H1 (cell line): Measurements from ENCODE around the gene GIPC2. TPM values are rescaled to one million over a fixed set of nuclear protein-coding genes. Genes with fewer than 3 reads are reported as not detected.

Experiments used
- CTCF ChIA-PET: fragments of 300-600 bp; sonication (Branson Sonifier 250); formaldehyde crosslinking; loops from one replicate; lab custom pipeline; 2021; ENCODE audit not compliant: partially characterized antibody; lab: Charles Lee
- POLR2A ChIA-PET: fragments of 300-600 bp; sonication (Branson Sonifier 250); formaldehyde crosslinking; loops from one replicate; lab custom pipeline; 2021; ENCODE audit warnings: inconsistent platforms; ENCODE audit not compliant: partially characterized antibody; lab: Charles Lee
- DNase-seq, 2 experiments: peaks; one replicate each; pipeline versions ENCODE4 v3.0.0 to v3.0.0-alpha.2; 2010 to 2022; ENCODE audit warnings: low spot score in 2 of 2, low read depth in 1 of 2, mixed read lengths in 1 of 2
- FAIRE-seq: peaks from 2 replicates; lab custom pipeline; 2011; peaks lifted over from hg19 to GRCh38; lab: Jason Lieb, UNC
- H2AFZ ChIP-seq: 2 replicates; pipeline ENCODE4 v1.8.1; 2012; ENCODE audit warnings: low read length, inconsistent platforms
- H2AK5ac ChIP-seq: 2 replicates; pipeline ENCODE4 v1.6.1; 2013; ENCODE audit warnings: low read depth, low read length
- H2BK120ac ChIP-seq: replicated peaks from 2 replicates; pipeline ENCODE3; 2013; ENCODE audit warnings: low read depth, low read length, inconsistent platforms
- H2BK12ac ChIP-seq: 2 replicates; pipeline ENCODE4 v1.6.1; 2013; ENCODE audit warnings: low read depth, low read length
- H2BK15ac ChIP-seq: 2 replicates; pipeline ENCODE4 v1.6.1; 2013; ENCODE audit warnings: low read length
- H2BK20ac ChIP-seq: 2 replicates; pipeline ENCODE4 v1.6.1; 2013; ENCODE audit warnings: low read length
- H2BK5ac ChIP-seq: 2 replicates; pipeline ENCODE4 v1.6.1; 2013; ENCODE audit warnings: low read depth, low read length
- H3K14ac ChIP-seq: 2 replicates; pipeline ENCODE4 v1.6.1; 2013; ENCODE audit warnings: inconsistent platforms; ENCODE audit not compliant: insufficient read length
- H3K18ac ChIP-seq: 2 replicates; pipeline ENCODE4 v1.6.1; 2013; ENCODE audit warnings: low read length; ENCODE audit errors: extremely low read depth
- H3K23ac ChIP-seq: 2 replicates; pipeline ENCODE4 v1.6.1; 2013; ENCODE audit warnings: inconsistent platforms; ENCODE audit not compliant: insufficient read length
- H3K23me2 ChIP-seq: 2 replicates; pipeline ENCODE4 v1.6.1; 2013; ENCODE audit warnings: low read depth, low read length
- H3K27ac ChIP-seq: 2 replicates; pipeline ENCODE4 v1.6.1; 2011; ENCODE audit warnings: low read depth, low read length, inconsistent platforms
- H3K27me3 ChIP-seq, 4 experiments: replicated peaks in 1 of 4; 1 replicate in 1 of 4; 2 replicates in 3 of 4; pipeline versions ENCODE4 v1.6.1 to v1.8.1; 2011 to 2013; ENCODE audit warnings: low read length in 3 of 4, mild to moderate bottlenecking in 3 of 4, inconsistent platforms in 2 of 4, mixed read lengths in 2 of 4, moderate library complexity in 1 of 4; ENCODE audit not compliant: control insufficient read depth in 3 of 4, insufficient read depth in 3 of 4; ENCODE audit errors: extremely low read depth in 1 of 4
- H3K36me3 ChIP-seq, 4 experiments: 2 replicates each; pipeline versions ENCODE4 v1.6.1 to v1.8.1; 2011 to 2013; ENCODE audit warnings: mild to moderate bottlenecking in 4 of 4, low read length in 3 of 4, moderate library complexity in 2 of 4, control low read depth in 1 of 4, inconsistent platforms in 1 of 4; ENCODE audit not compliant: insufficient read depth in 4 of 4, control insufficient read depth in 2 of 4
- H3K4ac ChIP-seq: replicated peaks from 2 replicates; pipeline ENCODE3; 2013; ENCODE audit warnings: low read length, low read depth, mixed read lengths, inconsistent platforms; ENCODE audit not compliant: insufficient read length
- H3K4me1 ChIP-seq, 4 experiments: replicated peaks in 1 of 4; 1 replicate in 1 of 4; 2 replicates in 3 of 4; pipeline versions ENCODE4 v1.6.1 to v1.8.1; 2011 to 2013; ENCODE audit warnings: low read length in 3 of 4, inconsistent platforms in 2 of 4, mixed read lengths in 1 of 4; ENCODE audit not compliant: insufficient read depth in 4 of 4, control insufficient read depth in 3 of 4
- H3K4me2 ChIP-seq, 2 experiments: 2 replicates each; pipeline versions ENCODE4 v1.6.1 to v1.8.1; 2011 to 2013; ENCODE audit warnings: low read depth in 2 of 2, low read length in 2 of 2, control low read depth in 1 of 2, inconsistent platforms in 1 of 2, mild to moderate bottlenecking in 1 of 2; ENCODE audit not compliant: insufficient read depth in 1 of 2
- H3K4me3 ChIP-seq, 4 experiments: fragments of 200-600, 300-600 bp in 1 of 4; sonication (generic), shearing (Covaris generic), sonication (Bioruptor Twin) in 1 of 4; 2 replicates each; pipeline versions ENCODE4 v1.5.1 to v1.8.1; 2011 to 2016; ENCODE audit warnings: low read length in 4 of 4, low read depth in 3 of 4, control low read depth in 2 of 4, inconsistent platforms in 2 of 4, mild to moderate bottlenecking in 2 of 4, mixed read lengths in 1 of 4, moderate library complexity in 1 of 4; ENCODE audit not compliant: insufficient read depth in 2 of 4; ENCODE audit errors: extremely low read depth in 1 of 4
- H3K56ac ChIP-seq: replicated peaks from 2 replicates; pipeline ENCODE3; 2013; ENCODE audit warnings: low read depth, mild to moderate bottlenecking, mixed read lengths, low read length, inconsistent platforms; ENCODE audit not compliant: insufficient read length
- H3K79me1 ChIP-seq: 2 replicates; pipeline ENCODE4 v1.6.1; 2013; ENCODE audit warnings: low read depth, low read length, control low read depth
- H3K79me2 ChIP-seq, 2 experiments: 2 replicates each; pipeline versions ENCODE4 v1.6.1 to v1.8.1; 2012 to 2013; ENCODE audit warnings: low read length in 2 of 2, mild to moderate bottlenecking in 2 of 2, inconsistent platforms in 1 of 2; ENCODE audit not compliant: insufficient read depth in 2 of 2, control insufficient read depth in 1 of 2
- H3K9ac ChIP-seq, 4 experiments: replicated peaks in 1 of 4; 1 replicate in 1 of 4; 2 replicates in 3 of 4; pipeline versions ENCODE4 v1.6.1 to v1.8.1; 2011 to 2013; ENCODE audit warnings: low read depth in 3 of 4, low read length in 3 of 4, control low read depth in 2 of 4, mild to moderate bottlenecking in 2 of 4, moderate library complexity in 2 of 4, inconsistent platforms in 1 of 4; ENCODE audit errors: extremely low read depth in 1 of 4
- H3K9me3 ChIP-seq, 2 experiments: 2 replicates each; pipeline versions ENCODE4 v1.6.1 to v1.8.1; 2012 to 2013; ENCODE audit warnings: mild to moderate bottlenecking in 2 of 2, moderate library complexity in 2 of 2, control low read depth in 1 of 2, inconsistent platforms in 1 of 2, low read depth in 1 of 2, low read length in 1 of 2, mixed read lengths in 1 of 2; ENCODE audit not compliant: insufficient read depth in 2 of 2
- H4K20me1 ChIP-seq, 2 experiments: replicated peaks in 1 of 2; 2 replicates each; pipeline versions ENCODE3 to v1.8.1; 2011 to 2013; ENCODE audit warnings: inconsistent platforms in 2 of 2, low read length in 2 of 2, mild to moderate bottlenecking in 1 of 2; ENCODE audit not compliant: insufficient read depth in 2 of 2, control insufficient read depth in 1 of 2
- H4K5ac ChIP-seq: 2 replicates; pipeline ENCODE4 v1.6.1; 2013; ENCODE audit warnings: low read length, low read depth, mixed read lengths, inconsistent platforms; ENCODE audit not compliant: insufficient read length
- H4K8ac ChIP-seq: 2 replicates; pipeline ENCODE4 v1.8.0; 2013; ENCODE audit warnings: mild to moderate bottlenecking, moderate library complexity, low read length, inconsistent platforms; ENCODE audit not compliant: insufficient read depth; ENCODE audit errors: extremely low read depth
- H4K91ac ChIP-seq: replicated peaks from 2 replicates; pipeline ENCODE3; 2013; ENCODE audit warnings: low read length, mixed read lengths, inconsistent platforms; ENCODE audit not compliant: insufficient read length
- ASH2L ChIP-seq: fragments of 200-600, 300-600 bp; sonication (generic); IDR thresholded peaks from one replicate; pipeline ENCODE4 v1.7.1; 2017; ENCODE audit warnings: low read length
- CHD1 ChIP-seq: IDR thresholded peaks from 2 replicates; pipeline ENCODE4 v1.6.1; 2012; ENCODE audit warnings: low read depth, low read length, improper control_type of control experiment
- CHD2 ChIP-seq: IDR thresholded peaks from 2 replicates; pipeline ENCODE4 v1.6.1; 2012; ENCODE audit warnings: low read length, improper control_type of control experiment
- CREB1 ChIP-seq: IDR thresholded peaks from 2 replicates; pipeline ENCODE4 v1.6.1; 2012; ENCODE audit warnings: inconsistent platforms
- EGR1 ChIP-seq: IDR thresholded peaks from 2 replicates; pipeline ENCODE4 v1.6.1; 2011; ENCODE audit warnings: low read depth, low read length, borderline replicate concordance
- EP300 ChIP-seq, 2 experiments: IDR thresholded peaks; 1 replicate in 1 of 2; 2 replicates in 1 of 2; pipeline ENCODE4 v1.6.1; 2011 to 2012; ENCODE audit warnings: low read depth in 2 of 2, low read length in 2 of 2, mild to moderate bottlenecking in 2 of 2, borderline replicate concordance in 1 of 2, inconsistent platforms in 1 of 2, moderate library complexity in 1 of 2
- EZH2 ChIP-seq: fragments of 200-600 bp; sonication (generic); IDR thresholded peaks from 2 replicates; pipeline ENCODE4 v1.7.1; 2012; ENCODE audit warnings: low read depth, mild to moderate bottlenecking, moderate library complexity, low read length, inconsistent platforms; ENCODE audit not compliant: severe bottlenecking
- FOSL1 ChIP-seq: IDR thresholded peaks from 2 replicates; pipeline ENCODE4 v1.6.1; 2011; ENCODE audit warnings: mild to moderate bottlenecking, low read depth, low read length, moderate library complexity; ENCODE audit not compliant: insufficient read depth
- JUND ChIP-seq: IDR thresholded peaks from 2 replicates; pipeline ENCODE4 v1.6.1; 2011; ENCODE audit warnings: mild to moderate bottlenecking, improper control_type of control experiment, low read length
- KDM5A ChIP-seq: fragments of 200-600 bp; IDR thresholded peaks from 2 replicates; pipeline ENCODE4 v1.7.1; 2012; ENCODE audit warnings: mild to moderate bottlenecking, low read length, inconsistent platforms, mixed read lengths
- NANOG ChIP-seq: IDR thresholded peaks from 2 replicates; pipeline ENCODE4 v1.6.1; 2011; ENCODE audit warnings: low read length, low read depth, mild to moderate bottlenecking, inconsistent platforms; ENCODE audit not compliant: insufficient read depth, poor library complexity, severe bottlenecking
- PHF8 ChIP-seq: fragments of 200-600 bp; sonication (generic); conservative IDR thresholded peaks from 2 replicates; pipeline ENCODE4 v1.7.1; 2012; ENCODE audit warnings: low read depth, mild to moderate bottlenecking, inconsistent platforms, low read length, moderate library complexity
- POLR2A ChIP-seq, 2 experiments: IDR thresholded peaks; 1 replicate in 1 of 2; 2 replicates in 1 of 2; pipeline ENCODE4 v1.6.1; 2011; ENCODE audit warnings: low read depth in 2 of 2, low read length in 2 of 2, mild to moderate bottlenecking in 2 of 2; ENCODE audit errors: control extremely low read depth in 1 of 2
- POU5F1 ChIP-seq: IDR thresholded peaks from 2 replicates; pipeline ENCODE4 v1.6.1; 2011; ENCODE audit warnings: low read depth, mild to moderate bottlenecking, low read length, moderate library complexity
- SAP30 ChIP-seq: fragments of 300-600 bp; sonication (generic); IDR thresholded peaks from 2 replicates; pipeline ENCODE4 v1.7.1; 2012; ENCODE audit warnings: low read length, moderate library complexity, mild to moderate bottlenecking, inconsistent platforms; ENCODE audit not compliant: insufficient read depth, insufficient replicate concordance
- SP2 ChIP-seq: IDR thresholded peaks from 2 replicates; pipeline ENCODE4 v1.6.1; 2012; ENCODE audit warnings: mild to moderate bottlenecking, low read length, inconsistent platforms
- WGBS, 2 experiments: shearing (Covaris generic) in 1 of 2; methylation state at CpG; one replicate each; pipeline versions ENCODE4 v1.1.6 to v1.1.7; 2013 to 2015; ENCODE audit warnings: low lambda C conversion rate in 2 of 2, mixed read lengths in 2 of 2, inconsistent platforms in 1 of 2, low coverage in 1 of 2, missing lambda C conversion rate in 1 of 2; ENCODE audit not compliant: insufficient replicate concordance in 2 of 2, insufficient coverage in 1 of 2, insufficient read length in 1 of 2; ENCODE audit errors: extremely low coverage in 1 of 2, missing lambda C conversion rate in 1 of 2; 5-methylcytosine and 5-hydroxymethylcytosine counted together
- polyA plus RNA-seq, 7 experiments: library from polyadenylated mRNA; depleted of rRNA in 3 of 7; stranded (reverse) in 5 of 7; unstranded in 2 of 7; fragments of >200 nt in 5 of 7; fragments of 200-250 nt in 2 of 7; gene quantifications; 1 replicate in 5 of 7; 2 replicates in 1 of 7; 4 replicates in 1 of 7; pipeline versions ENCODE4 v1.2.1 to v1.2.3, GENCODE V29; 2011 to 2013; ENCODE audit warnings: missing spikeins in 2 of 7, mixed read lengths in 2 of 7
- total RNA-seq: library from RNA; stranded (reverse); fragmentation: NEBNext Ultra II Directional; extraction: Animal tissue kit (Norgen Biotek cat#: 25700); gene quantifications from 2 replicates; pipeline ENCODE4 v1.2.1, GENCODE V29; 2021

GIPC2 gene
- total and polyA plus RNA-seq, 2 of the 8 experiments (the other 6 are each of a cell fraction or from before 2014, with no cell fraction given) = 0.29 to 0.69 TPM

- no peak overlapping the region for H2AK5ac ChIP-seq
- no peak for DNase-seq
- no peaks in the 10 kb centered on the region for H3K79me2 ChIP-seq
- no peak overlapping the region for H2BK20ac ChIP-seq
- H3K27me3 ChIP-seq = no peaks in the 10 kb centered on the region
- CTCF ChIA-PET = interaction anchor here (0.7 to 1.6 kb wide), 2 partner anchors 20 to 238 kb away, joined by 3 to 6 read pairs; no protein-coding TSS in a partner anchor
- POLR2A ChIA-PET = interaction anchor here (1.7 kb wide), 1 partner anchor 117 kb away, joined by 5 read pairs; no protein-coding TSS in a partner anchor
- no peak overlapping the region for H3K56ac ChIP-seq
- no peak overlapping the region for H3K18ac ChIP-seq
- no peak overlapping the region for H2BK5ac ChIP-seq
- no peak overlapping the region for H2BK12ac ChIP-seq
- H4K91ac ChIP-seq = no peak overlapping the region
- 83% methylated on average over 1 of the region's 1 CpG; no CpG with 5 or more reads in 1 of the 2 experiments for WGBS, 2 experiments
- H2BK15ac ChIP-seq = no peak overlapping the region
- H3K36me3 ChIP-seq = no peaks in the 10 kb centered on the region
- no peak overlapping the region for H3K23ac ChIP-seq
- no peak overlapping the region for H4K8ac ChIP-seq
- H2AFZ ChIP-seq = no peak overlapping the region
- no peak for FAIRE-seq
- no peaks in the 10 kb centered on the region for H3K9me3 ChIP-seq
- H3K27ac ChIP-seq = no peak overlapping the region
- no peak overlapping the region for H3K9ac ChIP-seq
- no peak overlapping the region for H3K14ac ChIP-seq
- H3K79me1 ChIP-seq = no peaks in the 10 kb centered on the region
- no peak overlapping the region for H3K4me3 ChIP-seq
- no peak overlapping the region for H4K5ac ChIP-seq
- H2BK120ac ChIP-seq = no peak overlapping the region
- no peak overlapping the region for H3K4me2 ChIP-seq
- H3K23me2 ChIP-seq = no peaks in the 10 kb centered on the region
- no peak overlapping the region for H3K4ac ChIP-seq
- no peaks in the 10 kb centered on the region; a peak in 1 of 7 replicates for H3K4me1 ChIP-seq
- H4K20me1 ChIP-seq = no peaks in the 10 kb centered on the region
- TF ChIP-seq JUND (no peak), KDM5A (no peak), POLR2A (IDR thresholded peaks at IDR 0.05; ENCODE audit: control extremely low read depth in 1 of 2, low read depth in 2 of 2, low read length in 2 of 2) (no peak), CREB1 (no peak), CHD1 (no peak), ASH2L (no peak), PHF8 (no peak), SP2 (no peak), POU5F1 (no peak), CHD2 (no peak), FOSL1 (no peak), EP300 (IDR thresholded peaks at IDR 0.05; ENCODE audit: borderline replicate concordance in 1 of 2, low read depth in 2 of 2, low read length in 2 of 2) (no peak), NANOG (no peak), EGR1 (no peak), EZH2 (no peak), SAP30 (no peak)
Measured at GRCh38 chr1:78094639-78095038, 48.9 kb downstream of the GIPC2 start.
